Measurements from ENCODE around the gene CLK1. TPM values are rescaled to one million over a fixed set of nuclear protein-coding genes. Genes with fewer than 3 reads are reported as not detected.

The CLK1 gene
- total and polyA plus RNA-seq, 9 of the 15 experiments (the other 6 are each of a cell fraction or from before 2014, with no cell fraction given) = 29.3 to 99.2 (median 47.0) TPM

- TF ChIP-seq HMGXB4 (CRISPR knock-in tag; IDR thresholded peaks at IDR 0.05) (no peak; the same call in 1 of the 2 replicates), FUS (optimal IDR thresholded peaks at IDR 0.05; ENCODE audit: low read depth, low read length) (no peak), TAF15 (IDR thresholded peaks at IDR 0.05; ENCODE audit: low read depth, low read length) (no peak), CC2D1A (IDR thresholded peaks at IDR 0.05) (no peak), MCM3 (IDR thresholded peaks at IDR 0.05) (no peak), JUN (IDR thresholded peaks at IDR 0.05; ENCODE audit: borderline replicate concordance, low read depth, low read length) (0 out of 2 replicates have a peak, but pooled peaks have one; percentile 12), JUN (CRISPR knock-in tag; IDR thresholded peaks at IDR 0.05; ENCODE audit: borderline replicate concordance) (0 out of 2 replicates have a peak, but pooled peaks have one; percentile 42), MTA2 (IDR thresholded peaks at IDR 0.05; ENCODE audit: low read depth) (no peak), ELF1 (tag; IDR thresholded peaks at IDR 0.05) (no peak), NCOA2 (IDR thresholded peaks at IDR 0.05; ENCODE audit: partially characterized antibody in 2 of 2) (no peak), USF2 (CRISPR knock-in tag; IDR thresholded peaks at IDR 0.05) (no peak), GTF2A2 (tag; IDR thresholded peaks at IDR 0.05) (no peak), IRF9 (tag; IDR thresholded peaks at IDR 0.05) (no peak), CBX3 (IDR thresholded peaks at IDR 0.05; ENCODE audit: borderline replicate concordance in 1 of 2, low read length in 2 of 2) (no peak; a peak in 1 of 3 replicates), TBL1XR1 (IDR thresholded peaks at IDR 0.05; ENCODE audit: low read length in 2 of 2) (peak in 1 of 2 experiments; percentile 63; a peak in 1 of 4 replicates), NR2F6 (CRISPR knock-in tag; IDR thresholded peaks at IDR 0.05) (no peak), ZNF76 (CRISPR knock-in tag; IDR thresholded peaks at IDR 0.05; ENCODE audit: borderline replicate concordance) (no peak), ZFP1 (CRISPR knock-in tag; IDR thresholded peaks at IDR 0.05) (no peak), HINFP (tag; conservative IDR thresholded peaks at IDR 0.05; ENCODE audit: low read depth) (no peak), MLLT1 (IDR thresholded peaks at IDR 0.05) (peak in 1 of 2 experiments; percentile 82; a peak in 2 of 4 replicates), FOXA1 (IDR thresholded peaks at IDR 0.05; ENCODE audit: borderline replicate concordance) (no peak), CXXC5 (CRISPR knock-in tag; IDR thresholded peaks at IDR 0.05) (peak; percentile 93)
Measured at GRCh38 chr2:200864176-200865034, at the start of gene CLK1 (continued).

Data from K562 (cell line).